ENCODE results near the gene TRPV4.

The TRPV4 gene

DNA sequence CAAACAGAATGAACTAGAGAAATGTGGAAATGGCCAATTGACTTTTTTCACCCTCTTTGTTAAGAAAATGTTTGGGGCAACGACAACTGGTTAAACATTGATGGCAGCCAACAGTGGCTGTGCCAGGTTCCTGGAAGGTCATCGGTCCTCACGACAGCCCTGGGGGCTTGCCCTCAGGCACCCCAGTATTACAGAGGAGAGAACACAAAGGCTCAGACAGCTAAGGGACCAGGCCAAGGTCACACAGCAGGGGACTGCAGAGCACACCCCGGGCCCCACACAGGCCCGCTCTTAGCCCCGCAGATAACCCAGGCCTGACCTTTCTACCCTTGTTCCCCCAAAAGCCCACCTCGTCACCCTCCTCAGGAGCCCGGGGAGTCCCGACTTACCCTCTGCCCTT is 1.3 kb downstream of the TRPV4 start:
- no peak for TF ChIP-seq CTCF (IDR thresholded peaks at IDR 0.05; ENCODE audit: low read depth, low read length)

DNA sequence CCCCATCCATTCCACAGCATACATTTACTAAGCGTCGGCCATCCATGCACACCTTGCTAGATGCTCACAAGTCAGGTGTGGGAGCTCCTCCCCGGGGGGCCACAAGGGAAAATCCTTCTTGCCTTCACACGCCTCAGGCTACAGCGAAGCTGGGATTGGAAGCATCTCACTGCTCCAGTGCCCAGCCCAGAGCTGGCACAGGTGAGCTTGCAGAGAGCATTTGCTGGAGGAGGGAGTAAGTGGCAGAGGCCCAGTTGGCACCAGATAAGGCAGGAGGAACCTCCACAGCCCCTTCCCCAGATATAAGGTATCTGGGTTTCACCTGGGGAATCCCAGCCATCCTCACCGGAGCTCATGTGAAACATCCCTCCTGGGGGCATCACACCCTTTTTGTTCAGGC is 1.8 kb downstream of the TRPV4 start:
- DNase-seq (ENCODE audit: extremely low read depth, low read depth): no peak
- no peak for TF ChIP-seq CTCF (IDR thresholded peaks at IDR 0.05; ENCODE audit: low read depth, low read length)

More for the DNA sequence above, 1.3 kb downstream of the TRPV4 start:
- DNase-seq (ENCODE audit: extremely low read depth, low read depth): no peak

- no peak for TF ChIP-seq CTCF (IDR thresholded peaks at IDR 0.05; ENCODE audit: low read depth, low read length)
- DNase-seq (ENCODE audit: extremely low read depth, low read depth): no peak
These were observed 2.5 kb downstream of the TRPV4 start for GRCh38 chr12:109830718-109831117.

GRCh38 chr12:109830267-109830666 is 2.9 kb downstream of the TRPV4 start:
- TF ChIP-seq CTCF (IDR thresholded peaks at IDR 0.05; ENCODE audit: low read depth, low read length): no peak
- DNase-seq (ENCODE audit: extremely low read depth, low read depth): no peak

DNA sequence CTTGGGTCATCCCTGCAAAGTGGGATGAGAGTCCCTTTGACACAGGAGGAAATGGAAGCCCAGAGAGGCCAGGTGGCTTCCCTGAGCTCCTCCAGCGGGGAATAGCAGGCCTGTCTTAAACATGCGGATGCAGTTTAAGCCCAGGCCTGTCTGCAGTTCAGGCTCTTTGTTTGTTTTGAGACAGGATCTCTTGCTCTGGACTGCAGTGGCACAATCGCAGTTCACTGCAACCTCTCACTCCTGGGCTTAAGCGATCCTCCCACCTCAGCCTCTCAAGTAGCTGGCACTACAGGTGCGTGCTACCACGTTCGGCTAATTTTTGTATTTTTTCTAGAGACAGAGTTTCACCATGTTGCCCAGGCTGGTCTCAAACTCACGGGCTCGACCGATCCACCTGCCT is 3.5 kb downstream of the TRPV4 start:
- DNase-seq (ENCODE audit: extremely low read depth, low read depth): no peak
- TF ChIP-seq CTCF (IDR thresholded peaks at IDR 0.05; ENCODE audit: low read depth, low read length): no peak

DNA sequence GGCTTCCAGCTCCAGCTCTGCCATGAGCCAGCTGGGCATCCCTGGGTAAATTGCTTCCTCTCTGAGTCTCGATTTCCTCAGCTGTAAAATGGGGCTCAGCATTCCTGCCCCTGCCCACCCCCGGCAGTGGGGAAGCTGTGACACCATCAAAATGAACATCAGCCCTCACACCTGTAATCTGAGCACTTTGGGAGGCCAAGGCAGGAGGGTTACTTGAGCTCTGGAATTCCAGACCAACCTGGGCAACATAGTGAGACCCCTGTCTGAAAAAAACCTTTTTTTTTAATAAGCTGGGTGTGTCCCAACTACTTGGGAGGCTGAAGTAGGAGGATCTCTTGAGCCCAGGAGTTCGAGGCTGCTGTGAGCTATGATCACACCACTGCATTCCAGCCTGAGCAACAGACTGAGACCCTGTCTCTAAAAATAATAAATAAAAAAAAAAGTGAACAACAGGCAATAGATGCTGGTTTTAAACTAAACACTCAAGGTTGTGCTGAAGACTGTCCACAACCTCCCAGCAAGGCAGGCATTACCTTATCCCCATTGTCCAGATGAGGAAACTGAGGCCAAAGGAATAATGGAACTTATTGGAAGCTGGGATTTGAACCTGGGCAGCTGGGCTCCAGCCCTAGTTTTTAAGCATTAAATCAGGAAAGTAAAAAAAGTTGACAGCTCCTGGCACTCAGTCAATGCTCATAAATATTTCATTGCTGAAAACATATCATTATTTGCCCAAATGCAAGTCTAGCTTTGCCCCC is 4.3 kb downstream of the TRPV4 start:
- TF ChIP-seq CTCF (IDR thresholded peaks at IDR 0.05; ENCODE audit: low read depth, low read length): no peak
- DNase-seq (ENCODE audit: extremely low read depth, low read depth): no peak

GRCh38 chr12:109827566-109828550 is 5.3 kb downstream of the TRPV4 start:
- DNase-seq (ENCODE audit: extremely low read depth, low read depth): no peak
- TF ChIP-seq CTCF (IDR thresholded peaks at IDR 0.05; ENCODE audit: low read depth, low read length): no peak

Data from AG09319 (cell line).